ENCODE measurements around the gene FAM3D.

The FAM3D gene

GRCh38 chr3:58670506-58671135, 4.0 kb upstream of the FAM3D start:
- no peak for DNase-seq (ENCODE audit: insufficient read length, low spot score)
- TF ChIP-seq, protein P1, sequence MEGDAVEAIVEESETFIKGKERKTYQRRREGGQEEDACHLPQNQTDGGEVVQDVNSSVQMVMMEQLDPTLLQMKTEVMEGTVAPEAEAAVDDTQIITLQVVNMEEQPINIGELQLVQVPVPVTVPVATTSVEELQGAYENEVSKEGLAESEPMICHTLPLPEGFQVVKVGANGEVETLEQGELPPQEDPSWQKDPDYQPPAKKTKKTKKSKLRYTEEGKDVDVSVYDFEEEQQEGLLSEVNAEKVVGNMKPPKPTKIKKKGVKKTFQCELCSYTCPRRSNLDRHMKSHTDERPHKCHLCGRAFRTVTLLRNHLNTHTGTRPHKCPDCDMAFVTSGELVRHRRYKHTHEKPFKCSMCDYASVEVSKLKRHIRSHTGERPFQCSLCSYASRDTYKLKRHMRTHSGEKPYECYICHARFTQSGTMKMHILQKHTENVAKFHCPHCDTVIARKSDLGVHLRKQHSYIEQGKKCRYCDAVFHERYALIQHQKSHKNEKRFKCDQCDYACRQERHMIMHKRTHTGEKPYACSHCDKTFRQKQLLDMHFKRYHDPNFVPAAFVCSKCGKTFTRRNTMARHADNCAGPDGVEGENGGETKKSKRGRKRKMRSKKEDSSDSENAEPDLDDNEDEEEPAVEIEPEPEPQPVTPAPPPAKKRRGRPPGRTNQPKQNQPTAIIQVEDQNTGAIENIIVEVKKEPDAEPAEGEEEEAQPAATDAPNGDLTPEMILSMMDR (IDR thresholded peaks at IDR 0.05; ENCODE audit: insufficient read depth, missing control alignments), result no peak
- FAIRE-seq, result no peak

- DNase-seq (ENCODE audit: insufficient read length, low spot score) (no peak), FAIRE-seq (no peak)
- TF ChIP-seq, protein P1 (IDR thresholded peaks at IDR 0.05; ENCODE audit: insufficient read depth, missing control alignments), result no peak
Measured at GRCh38 chr3:58668247-58668646, 1.7 kb upstream of the FAM3D start.

- FAIRE-seq (no peak), DNase-seq (ENCODE audit: insufficient read length, low spot score) (no peak)
- TF ChIP-seq, protein P1 (IDR thresholded peaks at IDR 0.05; ENCODE audit: insufficient read depth, missing control alignments), result no peak
Measured at GRCh38 chr3:58667704-58668103, 1.1 kb upstream of the FAM3D start.

GRCh38 chr3:58667229-58667628, 655 bp upstream of the FAM3D start:
- FAIRE-seq (no peak), DNase-seq (ENCODE audit: insufficient read length, low spot score) (no peak)
- TF ChIP-seq, protein P1 (IDR thresholded peaks at IDR 0.05; ENCODE audit: insufficient read depth, missing control alignments), result no peak

DNA sequence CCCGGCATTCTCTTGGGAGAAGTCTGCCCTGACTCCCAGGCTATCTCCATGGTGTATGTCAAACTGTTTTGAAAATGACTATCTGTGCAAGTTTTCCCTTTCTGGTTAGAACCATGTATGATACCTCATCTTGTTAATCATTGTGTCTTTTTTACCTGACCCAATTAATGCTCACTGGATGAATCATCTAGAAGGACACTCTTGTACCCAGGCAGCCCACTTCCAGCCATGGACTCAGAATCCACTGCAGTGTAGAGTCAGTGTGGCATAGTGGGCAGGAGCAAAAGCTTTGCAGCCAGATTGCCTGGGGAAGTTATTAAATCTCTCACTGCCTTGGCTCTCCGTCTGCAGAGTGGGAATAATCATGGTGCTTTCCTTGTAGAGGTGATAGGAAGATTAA, 1.2 kb downstream of the FAM3D start:
- FAIRE-seq, result no peak

DNA sequence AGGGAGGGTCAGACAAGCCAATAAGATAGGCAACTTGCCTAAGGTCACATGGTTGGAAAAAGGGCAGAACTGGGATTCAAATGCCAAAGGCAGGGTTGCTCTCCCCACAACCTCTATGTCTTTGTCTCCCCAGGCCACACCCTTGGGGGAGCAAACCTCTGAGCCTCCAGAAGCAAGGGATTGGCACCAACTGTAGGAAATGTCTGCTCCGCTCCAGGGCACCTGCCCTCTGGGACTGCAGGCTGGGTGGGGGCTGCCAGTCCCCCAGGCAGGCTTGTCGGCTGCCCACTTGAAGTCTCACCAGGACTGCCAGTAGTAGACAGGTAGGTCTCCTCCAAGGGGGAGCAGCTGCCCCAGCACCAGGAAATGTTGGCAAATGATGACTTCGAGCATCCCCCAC, 2.0 kb downstream of the FAM3D start:
- no peak for FAIRE-seq
- DNase-seq (ENCODE audit: insufficient read length, low spot score), result no peak

More for the DNA sequence above, 1.2 kb downstream of the FAM3D start:
- no peak for DNase-seq (ENCODE audit: insufficient read length, low spot score)
- TF ChIP-seq, protein P1 (IDR thresholded peaks at IDR 0.05; ENCODE audit: insufficient read depth, missing control alignments), result no peak

GRCh38 chr3:58661836-58662420, 4.6 kb downstream of the FAM3D start:
- DNase-seq (ENCODE audit: insufficient read length, low spot score) (no peak), FAIRE-seq (no peak)
- TF ChIP-seq, protein P1 (IDR thresholded peaks at IDR 0.05; ENCODE audit: insufficient read depth, missing control alignments), result no peak

More for the DNA sequence above, 2.0 kb downstream of the FAM3D start:
- TF ChIP-seq, protein P1 (IDR thresholded peaks at IDR 0.05; ENCODE audit: insufficient read depth, missing control alignments), result no peak

Data from D721Med (cell line).